Uterus (tissue), 2 donors: ENCODE measurements around the gene ADAP1.

Experiments used
- CTCF ChIP-seq, 4 experiments: fragments of 200-600 bp in 2 of 4; fragments of 450-650 bp in 2 of 4; sonication (generic) in 2 of 4; IDR thresholded peaks; one replicate each; pipeline ENCODE4 v1.5.1; 2016 to 2019; ENCODE audit warnings: antibody characterized with exemption in 4 of 4, mild to moderate bottlenecking in 2 of 4, moderate library complexity in 1 of 4
- POLR2A ChIP-seq, 2 donors: fragments of 450-650 bp; IDR thresholded peaks; one replicate each; pipeline ENCODE4 v1.6.1; 2016; ENCODE audit warnings: antibody characterized with exemption in 2 of 2, mild to moderate bottlenecking in 1 of 2, moderate library complexity in 1 of 2

DNA sequence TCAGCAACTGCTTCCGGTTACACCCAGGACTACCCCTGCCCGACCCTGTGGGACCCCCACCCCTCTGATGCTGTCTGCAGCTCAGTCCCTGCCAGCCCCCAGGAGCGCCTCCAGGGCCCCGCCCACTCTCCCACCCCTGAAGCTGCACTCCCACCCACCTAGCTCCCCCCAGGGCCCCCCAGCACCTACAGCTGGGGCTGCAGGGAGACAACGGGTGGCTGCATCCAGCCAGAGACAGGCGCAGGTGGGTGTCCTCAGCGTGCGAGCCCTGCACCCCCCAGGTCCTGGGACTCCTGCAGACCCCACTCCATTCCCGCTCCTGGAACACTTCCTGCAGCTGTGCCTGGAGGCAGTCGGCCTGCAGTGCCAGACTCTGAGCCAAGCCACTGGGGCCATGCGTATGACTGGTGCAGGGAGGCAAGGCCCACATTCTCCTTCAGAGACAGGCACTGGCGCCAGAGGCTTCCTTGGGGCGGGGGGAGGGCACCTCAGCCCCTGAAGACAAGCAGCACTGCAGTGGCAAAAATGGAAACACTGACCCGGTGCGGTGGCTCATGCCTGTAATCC, 34.6 kb upstream of the ADAP1 start:
- TF ChIP-seq POLR2A (IDR thresholded peaks at IDR 0.05) (no peak), CTCF (IDR thresholded peaks at IDR 0.05) (no peak)
